GM18870 (cell line): ENCODE measurements around the gene MFAP5.
"Not testable (repeated sequence)": the region's sequence is repeated elsewhere in the genome, so short reads cannot be mapped to it uniquely, and the experiment has no call there.

Experiments
- ATAC-seq: cut with Tn5 transposase; IDR thresholded peaks from one replicate; pipeline ENCODE4 v1.9.1; 2021; ENCODE audit warnings: moderate library complexity; ENCODE audit not compliant: unreplicated experiment

MFAP5 gene

GRCh38 chr12:8630131-8630530 lies 32.5 kb downstream of the MFAP5 start:
- ATAC-seq = peak; percentile 5

- ATAC-seq = peak; percentile 91
Observed at GRCh38 chr12:8629486-8630033, 33.1 kb downstream of the MFAP5 start.

DNA sequence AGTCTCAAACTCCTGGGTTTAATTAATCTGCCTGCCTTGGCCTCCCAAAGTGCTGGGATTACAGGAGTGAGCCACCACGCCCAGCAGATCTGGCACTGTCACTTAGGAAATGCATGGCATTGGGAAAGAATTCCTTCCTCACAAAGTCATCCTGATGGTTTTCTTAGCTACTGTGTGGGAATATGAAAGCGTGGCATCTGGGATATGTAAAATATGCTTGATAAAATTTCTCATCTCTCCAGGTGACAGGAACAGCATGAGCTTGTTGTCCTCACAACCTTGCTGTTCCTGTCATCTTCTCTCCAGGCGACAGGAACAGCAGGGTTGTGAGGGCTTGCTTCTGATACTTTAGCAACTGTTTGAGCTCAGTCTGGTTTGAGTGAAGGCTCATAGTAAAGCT lies 33.9 kb downstream of the MFAP5 start:
- no peak for ATAC-seq

- ATAC-seq = not testable (repeated sequence)
Observed at GRCh38 chr12:8624750-8625149, 37.9 kb downstream of the MFAP5 start.

- ATAC-seq = no peak
Observed at GRCh38 chr12:8622646-8623045, 40.0 kb downstream of the MFAP5 start.

GRCh38 chr12:8615206-8615605 lies 47.4 kb downstream of the MFAP5 start:
- no peak for ATAC-seq

- not testable (repeated sequence) for ATAC-seq
Observed at GRCh38 chr12:8613881-8614280, 48.7 kb downstream of the MFAP5 start.

GRCh38 chr12:8612629-8613028 lies 50.0 kb downstream of the MFAP5 start, which contains the start of gene AICDA:
Gene AICDA, minus strand, starts transcription at chr12:8612859. Its CDS starts 92 bp downstream, at chr12:8612767.
- ATAC-seq = no peak

DNA sequence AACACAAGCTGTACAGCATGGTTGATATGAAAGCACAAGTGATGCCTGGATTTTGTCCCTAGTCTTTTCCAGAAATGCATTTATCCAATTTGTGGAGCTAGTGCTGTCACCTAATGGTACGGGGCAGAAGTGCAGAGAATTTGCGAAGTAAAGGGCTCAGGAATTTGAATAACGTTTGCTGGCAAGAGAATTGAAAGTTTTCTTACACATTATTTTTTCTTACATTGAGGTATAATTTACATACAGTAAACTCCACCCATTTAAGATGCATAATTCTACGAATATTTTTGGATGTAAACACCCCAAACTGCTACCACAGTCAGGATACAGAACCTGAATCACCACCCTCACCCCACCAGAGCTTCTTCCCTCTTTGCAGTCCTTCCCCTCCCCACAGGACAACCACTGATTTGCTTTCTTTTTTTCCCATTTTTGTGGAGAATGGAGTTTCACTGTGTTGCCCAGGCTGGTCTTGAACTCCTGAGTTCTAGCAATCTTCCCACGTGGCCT lies 53.5 kb downstream of the MFAP5 start:
- no peak for ATAC-seq

DNA sequence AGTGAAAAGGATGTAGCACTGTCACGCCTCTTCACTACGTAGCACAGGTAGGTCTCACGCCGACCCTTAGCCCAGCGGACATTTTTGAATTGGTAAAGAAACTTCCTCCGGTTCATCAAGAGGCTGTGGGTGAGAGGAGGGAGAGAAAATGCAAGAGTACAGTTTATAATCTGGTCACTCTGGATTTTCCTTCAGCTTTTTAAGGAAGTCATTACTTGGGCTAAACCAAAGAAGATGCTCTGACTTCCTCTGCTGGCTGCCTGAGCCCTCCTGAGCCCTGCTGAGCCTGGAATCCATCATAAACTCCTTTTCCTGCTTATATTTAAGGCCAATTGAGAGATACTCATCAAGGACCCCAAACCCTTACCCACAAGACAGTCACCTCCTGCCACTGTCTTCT lies 55.7 kb downstream of the MFAP5 start:
- no peak for ATAC-seq

- no peak for ATAC-seq
Observed at GRCh38 chr12:8605057-8605456, 57.6 kb downstream of the MFAP5 start.

GRCh38 chr12:8603856-8604255 lies 58.8 kb downstream of the MFAP5 start:
- ATAC-seq = no peak

- no peak for ATAC-seq
Observed at GRCh38 chr12:8603286-8603685, 59.3 kb downstream of the MFAP5 start.

DNA sequence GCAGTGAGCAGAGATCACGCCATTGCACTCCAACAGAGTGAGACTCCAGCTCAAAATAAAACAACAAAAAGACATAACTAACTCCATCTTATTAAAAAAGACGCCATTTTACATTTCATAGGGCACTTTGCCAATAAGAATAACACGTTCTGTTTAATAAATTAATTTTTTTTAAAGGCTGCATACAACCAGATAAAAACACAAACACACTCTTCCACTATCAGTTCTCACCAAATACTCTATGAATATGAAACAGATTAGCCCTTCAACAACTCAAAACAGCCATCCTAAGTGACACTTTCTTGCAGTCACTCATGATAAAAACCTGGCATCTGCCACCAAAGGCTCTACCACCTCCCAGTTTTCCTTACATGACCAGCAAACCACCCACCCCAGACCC lies 66.1 kb downstream of the MFAP5 start:
- no peak for ATAC-seq
